GM19438 (cell line): ENCODE measurements around the gene STX18.
A peak's percentile ranks its signal among the peaks of the same experiment; 100 is the strongest.
"Not testable (repeated sequence)": the region's sequence is repeated elsewhere in the genome, so short reads cannot be mapped to it uniquely, and the experiment has no call there.

ENCODE experiments used
- ATAC-seq: cut with Tn5 transposase; IDR thresholded peaks from one replicate; pipeline ENCODE4 v1.9.1; 2021; ENCODE audit warnings: low read depth; ENCODE audit not compliant: unreplicated experiment

The STX18 gene

GRCh38 chr4:4541661-4542570, at the start of gene STX18:
Gene STX18 (minus strand): TSS chr4:4542048. CDS start chr4:4541964, 84 bp downstream.
- ATAC-seq, result peak; percentile 77

GRCh38 chr4:4591071-4591470, 49.2 kb upstream of the STX18 start:
- no peak for ATAC-seq

- no peak for ATAC-seq
Measured at GRCh38 chr4:4590546-4590945, 48.7 kb upstream of the STX18 start.

- no peak for ATAC-seq
Measured at GRCh38 chr4:4585012-4585670, 43.3 kb upstream of the STX18 start.

- no peak for ATAC-seq
Measured at GRCh38 chr4:4583606-4584005, 41.8 kb upstream of the STX18 start.

GRCh38 chr4:4582653-4583052, 40.8 kb upstream of the STX18 start:
- ATAC-seq, result no peak

- no peak for ATAC-seq
Measured at GRCh38 chr4:4580494-4580893, 38.6 kb upstream of the STX18 start.

GRCh38 chr4:4578981-4579380, 37.1 kb upstream of the STX18 start:
- ATAC-seq, result no peak

GRCh38 chr4:4577359-4577875, 35.6 kb upstream of the STX18 start:
- no peak for ATAC-seq

- peak; percentile 60 for ATAC-seq
Measured at GRCh38 chr4:4575284-4576211, 33.7 kb upstream of the STX18 start.

GRCh38 chr4:4574792-4575191, 32.9 kb upstream of the STX18 start:
- ATAC-seq, result no peak

GRCh38 chr4:4574052-4574451, 32.2 kb upstream of the STX18 start:
- no peak for ATAC-seq

GRCh38 chr4:4572821-4573220, 31.0 kb upstream of the STX18 start:
- ATAC-seq, result no peak

GRCh38 chr4:4569861-4570260, 28.0 kb upstream of the STX18 start:
- ATAC-seq, result not testable (repeated sequence)

GRCh38 chr4:4568806-4569427, 27.1 kb upstream of the STX18 start:
- no peak for ATAC-seq

- ATAC-seq, result not testable (repeated sequence)
Measured at GRCh38 chr4:4566359-4566758, 24.5 kb upstream of the STX18 start.

- no peak for ATAC-seq
Measured at GRCh38 chr4:4564522-4564921, 22.7 kb upstream of the STX18 start.

- ATAC-seq, result no peak
Measured at GRCh38 chr4:4560642-4561041, 18.8 kb upstream of the STX18 start.

- no peak for ATAC-seq
Measured at GRCh38 chr4:4560136-4560535, 18.3 kb upstream of the STX18 start.

GRCh38 chr4:4559596-4559995, 17.7 kb upstream of the STX18 start:
- no peak for ATAC-seq
